GM12878 (cell line): ENCODE measurements around the gene CTNNB1. TPM values are rescaled to one million over a fixed set of nuclear protein-coding genes. Genes with fewer than 3 reads are reported as not detected.

Source experiments
- ATAC-seq: fragments of 200-7000 bp; cut with Tn5 transposase; 3 replicates; pipeline ENCODE4 v1.9.1; 2020; ENCODE audit warnings: mild to moderate bottlenecking, moderate library complexity
- BruUV-seq: library from RNA; stranded (reverse); fragments of 400-500 nt; replicated peaks from 2 replicates; lab custom pipeline; 2021; lab: Mats Ljungman, UMichigan
- CTCF ChIA-PET: fragments of 300-600 bp; sonication (Branson Sonifier 250); formaldehyde crosslinking; extraction: SDS; loops from one replicate; lab custom pipeline; 2021; ENCODE audit warnings: inconsistent platforms; lab: Yijun Ruan, JAX
- POLR2A ChIA-PET: fragments of 350-600 bp; formaldehyde crosslinking; extraction: SDS; loops from one replicate; lab custom pipeline; 2021; ENCODE audit warnings: inconsistent platforms; lab: Charles Lee
- RAD21 ChIA-PET: fragments of 300-600 bp; sonication (Branson Sonifier 250); formaldehyde crosslinking; loops from one replicate; lab custom pipeline; 2023; ENCODE audit warnings: antibody characterized with exemption; ENCODE audit not compliant: unreplicated experiment; lab: Charles Lee
- SMC1A ChIA-PET: fragments of 300-600 bp; sonication (Branson Sonifier 250); formaldehyde crosslinking; loops from one replicate; lab custom pipeline; 2023; ENCODE audit not compliant: unreplicated experiment, uncharacterized antibody; lab: Charles Lee
- DNase-seq: peaks from one replicate; pipeline ENCODE4 v3.0.0-alpha.2; 2011; ENCODE audit warnings: low read depth, low spot score
- FAIRE-seq: peaks from 3 replicates; lab custom pipeline; 2011; peaks lifted over from hg19 to GRCh38; lab: Jason Lieb, UNC
- H2AFZ ChIP-seq: 2 replicates; pipeline ENCODE4 v1.6.0; 2011; ENCODE audit warnings: low read depth, low read length, control low read depth; ENCODE audit not compliant: control insufficient read depth
- H3K27ac ChIP-seq: 2 replicates; pipeline ENCODE4 v1.5.1; 2011; ENCODE audit warnings: control low read depth; ENCODE audit not compliant: control insufficient read depth, insufficient read depth
- H3K27me3 ChIP-seq, 2 experiments: replicated peaks in 1 of 2; 2 replicates each; pipeline versions ENCODE4 v1.6.0 to v1.6.1; 2011; ENCODE audit warnings: low read length in 1 of 2; ENCODE audit not compliant: control insufficient read depth in 2 of 2, insufficient read depth in 2 of 2
- H3K36me3 ChIP-seq, 2 experiments: 2 replicates each; pipeline ENCODE4 v1.5.1; 2011; ENCODE audit warnings: low read length in 1 of 2; ENCODE audit not compliant: control insufficient read depth in 2 of 2, insufficient read depth in 2 of 2
- H3K4me1 ChIP-seq: 2 replicates; pipeline ENCODE4 v1.6.1; 2011; ENCODE audit warnings: mild to moderate bottlenecking, low read length, moderate library complexity, mixed read lengths; ENCODE audit not compliant: control insufficient read depth, insufficient read depth
- H3K4me2 ChIP-seq: 2 replicates; pipeline ENCODE4 v1.6.0; 2011; ENCODE audit warnings: control low read depth; ENCODE audit not compliant: control insufficient read depth, insufficient read depth
- H3K4me3 ChIP-seq: fragments of 200-600 bp; sonication (generic); 2 replicates; pipeline ENCODE4 v1.5.1; 2016
- H3K79me2 ChIP-seq: 2 replicates; pipeline ENCODE4 v1.6.0; 2011; ENCODE audit warnings: low read length; ENCODE audit not compliant: control insufficient read depth, insufficient read depth
- H3K9ac ChIP-seq: 2 replicates; pipeline ENCODE4 v1.8.0; 2011; ENCODE audit warnings: low read length, control low read depth, mixed read lengths; ENCODE audit not compliant: control insufficient read depth, insufficient read depth
- H3K9me3 ChIP-seq: replicated peaks from 3 replicates; pipeline ENCODE4 v1.5.1; 2011; ENCODE audit warnings: mild to moderate bottlenecking, low read length; ENCODE audit not compliant: control insufficient read depth, insufficient read depth
- H4K20me1 ChIP-seq: 2 replicates; pipeline ENCODE4 v1.6.0; 2011; ENCODE audit not compliant: control insufficient read depth, insufficient read depth
- CBX5 ChIP-seq: sonication (generic); IDR thresholded peaks from 2 replicates; pipeline ENCODE4 v1.6.1; 2016; ENCODE audit warnings: low read depth, moderate library complexity, mild to moderate bottlenecking, inconsistent platforms
- ETV6 ChIP-seq, 2 experiments: fragments of 450-650 bp in 1 of 2; IDR thresholded peaks in 1 of 2; conservative IDR thresholded peaks in 1 of 2; 2 replicates each; pipeline ENCODE4 v1.6.1; 2014; ENCODE audit warnings: antibody characterized with exemption in 1 of 2, borderline replicate concordance in 1 of 2, low read depth in 1 of 2, mild to moderate bottlenecking in 1 of 2, moderate library complexity in 1 of 2
- FOXM1 ChIP-seq: IDR thresholded peaks from 2 replicates; pipeline ENCODE4 v1.6.1; 2012; ENCODE audit warnings: low read depth, mild to moderate bottlenecking, inconsistent platforms, low read length, moderate library complexity
- KAT2A ChIP-seq: conservative IDR thresholded peaks from 2 replicates; pipeline ENCODE4 v1.6.1; 2011; ENCODE audit warnings: low read depth, low read length; ENCODE audit not compliant: control insufficient read depth
- MEF2B ChIP-seq: fragments of 450-650 bp; IDR thresholded peaks from 2 replicates; pipeline ENCODE4 v1.6.1; 2018; ENCODE audit warnings: mild to moderate bottlenecking, moderate library complexity; ENCODE audit not compliant: partially characterized antibody, poor library complexity, severe bottlenecking
- MTA2 ChIP-seq: fragments of 450-650 bp; IDR thresholded peaks from 2 replicates; pipeline ENCODE4 v1.6.1; 2016; ENCODE audit warnings: low read depth, mild to moderate bottlenecking, moderate library complexity
- PAX5 ChIP-seq: IDR thresholded peaks from 2 replicates; pipeline ENCODE4 v1.6.1; 2011; ENCODE audit warnings: low read depth, low read length, borderline replicate concordance
- POLR2AphosphoS2 ChIP-seq: IDR thresholded peaks from 2 replicates; pipeline ENCODE4 v1.6.1; 2011; ENCODE audit warnings: low read depth, mild to moderate bottlenecking, low read length, improper control_type of control experiment, moderate library complexity
- STAT1 ChIP-seq: fragments of 450-650 bp; conservative IDR thresholded peaks from 2 replicates; pipeline ENCODE4 v1.6.1; 2014; ENCODE audit warnings: antibody characterized with exemption, mild to moderate bottlenecking
- STAT3 ChIP-seq: IDR thresholded peaks from 2 replicates; pipeline ENCODE4 v1.6.1; 2011; ENCODE audit warnings: low read depth, low read length, improper control_type of control experiment
- ZNF274 ChIP-seq: IDR thresholded peaks from one replicate; pipeline ENCODE4 v1.8.0; 2011; ENCODE audit not compliant: insufficient read length, insufficient read depth
- WGBS: methylation state at CpG from one replicate; pipeline ENCODE4 v1.1.6; 2016; ENCODE audit warnings: low lambda C conversion rate; ENCODE audit not compliant: insufficient replicate concordance, insufficient coverage; ENCODE audit errors: missing lambda C conversion rate; 5-methylcytosine and 5-hydroxymethylcytosine counted together
- in situ Hi-C: fragments of 300-500 bp; cut with MboI; formaldehyde crosslinking; loops from 9 replicates; pipeline ENCODE4 v1.14.3; 2018; ENCODE audit warnings: mixed read lengths
- intact Hi-C: fragments of 100-400 bp; cut with micrococcal nuclease; formaldehyde crosslinking; loops from one replicate; pipeline ENCODE4 v1.14.2; 2022; ENCODE audit not compliant: unreplicated experiment
- polyA plus RNA-seq, 11 experiments: library from polyadenylated mRNA; depleted of rRNA in 4 of 11; unstranded in 6 of 11; stranded (reverse) in 5 of 11; fragments of >200 nt; fragmentation: Nextera tagmentation in 4 of 11; fragmentation: Illumina TruSeq in 1 of 11; extraction: Ambion mirVana in 4 of 11; extraction: Trizol in 1 of 11; gene quantifications; 1 replicate in 1 of 11; 2 replicates in 10 of 11; pipeline versions ENCODE4 v1.2.1 to v1.2.3, GENCODE V29; 2011 to 2016; ENCODE audit warnings: inconsistent platforms in 2 of 11, missing spikeins in 2 of 11, low read depth in 1 of 11
- total RNA-seq, 4 experiments: library from RNA; depleted of rRNA in 3 of 4; stranded (reverse); fragments of >200 nt in 3 of 4; fragmentation: Illumina TruSeq in 1 of 4; extraction: Trizol in 1 of 4; gene quantifications; 2 replicates each; pipeline versions ENCODE4 v1.2.1 to v1.2.3, GENCODE V29; 2013 to 2021
- TF ChIP-seq, protein P1 (sequence below): fragments of 450-650 bp; formaldehyde crosslinking; IDR thresholded peaks from 2 replicates; pipeline ENCODE4 v1.5.0; 2022; ENCODE audit warnings: mild to moderate bottlenecking, missing genetic modification characterization
- TF ChIP-seq, protein P2 (sequence below): fragments of 450-650 bp; IDR thresholded peaks from 2 replicates; pipeline ENCODE4 v1.6.1; 2017; ENCODE audit warnings: mild to moderate bottlenecking
- TF ChIP-seq, protein P3 (sequence below): fragments of 450-650 bp; formaldehyde crosslinking; IDR thresholded peaks from 2 replicates; pipeline ENCODE4 v1.4.0; 2020; ENCODE audit warnings: mild to moderate bottlenecking, moderate library complexity

CTNNB1 gene
- total and polyA plus RNA-seq, 10 of the 15 experiments (the other 5 are each of a cell fraction or from before 2014, with no cell fraction given): 30.4 to 217 (median 138) TPM

DNA sequence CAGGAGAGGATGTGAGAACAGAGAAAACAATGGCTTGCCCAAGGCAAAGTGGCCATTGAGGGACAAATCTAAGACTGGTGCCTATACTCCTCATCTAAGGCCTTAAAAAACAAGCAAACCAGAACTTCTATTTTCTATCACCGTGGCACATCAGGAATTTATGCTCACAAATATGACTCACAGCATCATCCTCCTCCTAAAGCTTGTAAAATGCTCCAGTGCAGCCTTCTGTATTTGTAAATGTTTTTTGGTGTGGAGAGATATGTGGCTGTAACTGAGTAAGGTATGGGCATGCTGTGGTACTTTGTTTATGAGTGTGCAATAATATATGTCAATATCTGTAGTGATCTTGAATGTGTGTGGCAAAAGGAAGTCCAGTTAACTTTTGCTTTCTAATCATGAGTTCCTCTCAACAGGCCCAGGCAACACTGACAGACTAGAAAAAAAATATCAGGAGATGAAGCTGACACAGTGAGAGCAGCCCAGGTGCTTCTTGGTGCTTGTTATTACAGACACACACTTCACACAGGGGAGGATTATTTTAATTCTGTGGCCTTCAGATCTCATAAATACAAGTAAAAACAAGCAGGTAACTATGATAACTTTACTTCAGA lies 60.3 kb downstream of the CTNNB1 start:
- RAD21 ChIA-PET: no interaction called here
- no peak overlapping the region for H2AFZ ChIP-seq
- no peaks in the 10 kb centered on the region for H4K20me1 ChIP-seq
- H3K36me3 ChIP-seq: no peaks in the 10 kb centered on the region
- H3K9me3 ChIP-seq: no peaks in the 10 kb centered on the region
- BruUV-seq: no TSS peak
- POLR2A ChIA-PET: no interaction called here
- H3K4me2 ChIP-seq: no peak overlapping the region
- CTCF ChIA-PET: no interaction called here
- H3K4me1 ChIP-seq: no peaks in the 10 kb centered on the region
- H3K27me3 ChIP-seq: no peaks in the 10 kb centered on the region
- WGBS: 81% methylated on average over 1 of the region's 1 CpG
- intact Hi-C loops (no loop called here), in situ Hi-C loops (no loop called here)
- H3K9ac ChIP-seq: no peak overlapping the region
- no peak for DNase-seq
- no peak overlapping the region for H3K27ac ChIP-seq
- no peaks in the 10 kb centered on the region for H3K79me2 ChIP-seq
- SMC1A ChIA-PET: interaction anchor here (0.8 kb wide), 1 partner anchor 19 kb away, joined by 3 read pairs; no protein-coding TSS in a partner anchor
- ATAC-seq: no peak
- no peak for FAIRE-seq
- H3K4me3 ChIP-seq: no peak overlapping the region
- no peak for TF ChIP-seq STAT1
- no peak for TF ChIP-seq PAX5
- TF ChIP-seq FOXM1: no peak
- no peak for TF ChIP-seq MEF2B
- TF ChIP-seq MTA2: no peak
- no peak for TF ChIP-seq CBX5
- TF ChIP-seq POLR2AphosphoS2: no peak
- no peak for TF ChIP-seq STAT3
- TF ChIP-seq ETV6 (conservative IDR thresholded peaks at IDR 0.05 in 1 of 2, IDR thresholded peaks at IDR 0.05 in 1 of 2; ENCODE audit: borderline replicate concordance in 1 of 2, low read depth in 1 of 2): no peak
- TF ChIP-seq KAT2A: no peak
- TF ChIP-seq, protein P1, sequence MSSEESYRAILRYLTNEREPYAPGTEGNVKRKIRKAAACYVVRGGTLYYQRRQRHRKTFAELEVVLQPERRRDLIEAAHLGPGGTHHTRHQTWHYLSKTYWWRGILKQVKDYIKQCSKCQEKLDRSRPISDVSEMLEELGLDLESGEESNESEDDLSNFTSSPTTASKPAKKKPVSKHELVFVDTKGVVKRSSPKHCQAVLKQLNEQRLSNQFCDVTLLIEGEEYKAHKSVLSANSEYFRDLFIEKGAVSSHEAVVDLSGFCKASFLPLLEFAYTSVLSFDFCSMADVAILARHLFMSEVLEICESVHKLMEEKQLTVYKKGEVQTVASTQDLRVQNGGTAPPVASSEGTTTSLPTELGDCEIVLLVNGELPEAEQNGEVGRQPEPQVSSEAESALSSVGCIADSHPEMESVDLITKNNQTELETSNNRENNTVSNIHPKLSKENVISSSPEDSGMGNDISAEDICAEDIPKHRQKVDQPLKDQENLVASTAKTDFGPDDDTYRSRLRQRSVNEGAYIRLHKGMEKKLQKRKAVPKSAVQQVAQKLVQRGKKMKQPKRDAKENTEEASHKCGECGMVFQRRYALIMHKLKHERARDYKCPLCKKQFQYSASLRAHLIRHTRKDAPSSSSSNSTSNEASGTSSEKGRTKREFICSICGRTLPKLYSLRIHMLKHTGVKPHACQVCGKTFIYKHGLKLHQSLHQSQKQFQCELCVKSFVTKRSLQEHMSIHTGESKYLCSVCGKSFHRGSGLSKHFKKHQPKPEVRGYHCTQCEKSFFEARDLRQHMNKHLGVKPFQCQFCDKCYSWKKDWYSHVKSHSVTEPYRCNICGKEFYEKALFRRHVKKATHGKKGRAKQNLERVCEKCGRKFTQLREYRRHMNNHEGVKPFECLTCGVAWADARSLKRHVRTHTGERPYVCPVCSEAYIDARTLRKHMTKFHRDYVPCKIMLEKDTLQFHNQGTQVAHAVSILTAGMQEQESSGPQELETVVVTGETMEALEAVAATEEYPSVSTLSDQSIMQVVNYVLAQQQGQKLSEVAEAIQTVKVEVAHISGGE: no peak
- TF ChIP-seq, protein P2, sequence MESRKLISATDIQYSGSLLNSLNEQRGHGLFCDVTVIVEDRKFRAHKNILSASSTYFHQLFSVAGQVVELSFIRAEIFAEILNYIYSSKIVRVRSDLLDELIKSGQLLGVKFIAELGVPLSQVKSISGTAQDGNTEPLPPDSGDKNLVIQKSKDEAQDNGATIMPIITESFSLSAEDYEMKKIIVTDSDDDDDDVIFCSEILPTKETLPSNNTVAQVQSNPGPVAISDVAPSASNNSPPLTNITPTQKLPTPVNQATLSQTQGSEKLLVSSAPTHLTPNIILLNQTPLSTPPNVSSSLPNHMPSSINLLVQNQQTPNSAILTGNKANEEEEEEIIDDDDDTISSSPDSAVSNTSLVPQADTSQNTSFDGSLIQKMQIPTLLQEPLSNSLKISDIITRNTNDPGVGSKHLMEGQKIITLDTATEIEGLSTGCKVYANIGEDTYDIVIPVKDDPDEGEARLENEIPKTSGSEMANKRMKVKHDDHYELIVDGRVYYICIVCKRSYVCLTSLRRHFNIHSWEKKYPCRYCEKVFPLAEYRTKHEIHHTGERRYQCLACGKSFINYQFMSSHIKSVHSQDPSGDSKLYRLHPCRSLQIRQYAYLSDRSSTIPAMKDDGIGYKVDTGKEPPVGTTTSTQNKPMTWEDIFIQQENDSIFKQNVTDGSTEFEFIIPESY: no peak
- TF ChIP-seq, protein P3, sequence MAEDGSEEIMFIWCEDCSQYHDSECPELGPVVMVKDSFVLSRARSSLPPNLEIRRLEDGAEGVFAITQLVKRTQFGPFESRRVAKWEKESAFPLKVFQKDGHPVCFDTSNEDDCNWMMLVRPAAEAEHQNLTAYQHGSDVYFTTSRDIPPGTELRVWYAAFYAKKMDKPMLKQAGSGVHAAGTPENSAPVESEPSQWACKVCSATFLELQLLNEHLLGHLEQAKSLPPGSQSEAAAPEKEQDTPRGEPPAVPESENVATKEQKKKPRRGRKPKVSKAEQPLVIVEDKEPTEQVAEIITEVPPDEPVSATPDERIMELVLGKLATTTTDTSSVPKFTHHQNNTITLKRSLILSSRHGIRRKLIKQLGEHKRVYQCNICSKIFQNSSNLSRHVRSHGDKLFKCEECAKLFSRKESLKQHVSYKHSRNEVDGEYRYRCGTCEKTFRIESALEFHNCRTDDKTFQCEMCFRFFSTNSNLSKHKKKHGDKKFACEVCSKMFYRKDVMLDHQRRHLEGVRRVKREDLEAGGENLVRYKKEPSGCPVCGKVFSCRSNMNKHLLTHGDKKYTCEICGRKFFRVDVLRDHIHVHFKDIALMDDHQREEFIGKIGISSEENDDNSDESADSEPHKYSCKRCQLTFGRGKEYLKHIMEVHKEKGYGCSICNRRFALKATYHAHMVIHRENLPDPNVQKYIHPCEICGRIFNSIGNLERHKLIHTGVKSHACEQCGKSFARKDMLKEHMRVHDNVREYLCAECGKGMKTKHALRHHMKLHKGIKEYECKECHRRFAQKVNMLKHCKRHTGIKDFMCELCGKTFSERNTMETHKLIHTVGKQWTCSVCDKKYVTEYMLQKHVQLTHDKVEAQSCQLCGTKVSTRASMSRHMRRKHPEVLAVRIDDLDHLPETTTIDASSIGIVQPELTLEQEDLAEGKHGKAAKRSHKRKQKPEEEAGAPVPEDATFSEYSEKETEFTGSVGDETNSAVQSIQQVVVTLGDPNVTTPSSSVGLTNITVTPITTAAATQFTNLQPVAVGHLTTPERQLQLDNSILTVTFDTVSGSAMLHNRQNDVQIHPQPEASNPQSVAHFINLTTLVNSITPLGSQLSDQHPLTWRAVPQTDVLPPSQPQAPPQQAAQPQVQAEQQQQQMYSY (CRISPR knock-in tag): no peak
- no peak for TF ChIP-seq ZNF274
